GM18507 (cell line): ENCODE measurements around the gene SAMD14.

Experiments
- DNase-seq: peaks from one replicate; pipeline ENCODE4 v3.0.0; 2011; ENCODE audit warnings: low read depth; ENCODE audit not compliant: insufficient read length; ENCODE audit errors: extremely low spot score
- FAIRE-seq: peaks from 2 replicates; lab custom pipeline; 2011; peaks lifted over from hg19 to GRCh38; lab: Jason Lieb, UNC

SAMD14 gene

DNA sequence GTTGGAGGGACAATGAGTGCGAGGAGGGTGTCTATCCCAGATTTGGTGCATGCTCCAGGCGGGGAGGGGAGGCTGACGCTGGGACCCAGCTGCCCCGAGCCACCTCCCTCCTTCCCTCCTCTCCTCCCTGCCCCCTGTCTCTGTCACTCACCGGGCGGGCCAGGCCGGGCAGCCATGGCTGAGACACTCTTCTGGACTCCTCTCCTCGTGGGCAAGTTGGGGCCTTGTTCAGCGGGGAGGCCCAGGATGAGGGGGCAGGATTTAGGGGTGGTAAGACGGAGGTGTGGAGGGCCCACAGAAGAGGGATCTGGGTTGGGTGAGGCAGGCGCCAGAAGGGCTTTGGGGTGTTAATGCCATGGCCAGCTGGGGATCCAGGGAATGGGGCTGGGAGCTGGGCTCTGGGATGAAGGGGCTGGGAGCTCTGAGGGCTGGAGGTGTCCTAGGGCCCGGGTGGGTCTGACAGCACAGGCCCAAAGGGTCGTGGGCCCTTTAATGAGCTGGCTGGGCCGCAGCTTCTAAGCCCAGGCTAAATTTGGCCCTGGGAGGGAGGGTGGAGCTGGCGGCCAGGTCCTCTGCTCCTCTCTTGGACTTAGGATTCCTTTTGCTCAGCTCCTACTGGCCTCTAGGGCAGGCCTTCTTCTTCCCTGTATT is 36.0 kb upstream of the SAMD14 start, which contains the start of gene SGCA:
SGCA (plus strand) TSS at position 139 of the 651 bp plus-strand sequence; CDS start at position 175, 36 bp downstream.
- DNase-seq = no peak

DNA sequence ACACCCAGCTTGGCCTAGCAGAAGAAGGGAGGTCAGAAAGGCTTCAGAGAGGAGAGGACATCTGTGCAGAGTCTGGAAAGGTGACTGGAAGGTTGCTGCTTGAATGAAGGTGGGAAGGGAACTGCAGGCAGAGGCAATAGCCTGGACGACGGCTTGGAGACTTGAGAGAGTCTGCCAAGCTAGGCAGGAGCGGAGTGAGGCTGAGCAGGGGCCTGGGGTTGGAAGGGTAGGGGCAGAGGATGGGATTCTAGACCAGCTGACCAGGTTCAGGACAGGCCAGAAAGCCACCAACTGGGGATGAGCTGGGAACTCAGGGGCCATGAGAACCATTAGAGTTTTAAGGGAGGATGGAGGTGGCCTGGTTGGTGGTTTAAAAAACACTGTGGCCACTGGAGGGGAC is 35.5 kb upstream of the SAMD14 start:
- FAIRE-seq (no peak), DNase-seq (no peak)

More for the DNA sequence above, 36.0 kb upstream of the SAMD14 start, which contains the start of gene SGCA:
- FAIRE-seq = no peak

DNA sequence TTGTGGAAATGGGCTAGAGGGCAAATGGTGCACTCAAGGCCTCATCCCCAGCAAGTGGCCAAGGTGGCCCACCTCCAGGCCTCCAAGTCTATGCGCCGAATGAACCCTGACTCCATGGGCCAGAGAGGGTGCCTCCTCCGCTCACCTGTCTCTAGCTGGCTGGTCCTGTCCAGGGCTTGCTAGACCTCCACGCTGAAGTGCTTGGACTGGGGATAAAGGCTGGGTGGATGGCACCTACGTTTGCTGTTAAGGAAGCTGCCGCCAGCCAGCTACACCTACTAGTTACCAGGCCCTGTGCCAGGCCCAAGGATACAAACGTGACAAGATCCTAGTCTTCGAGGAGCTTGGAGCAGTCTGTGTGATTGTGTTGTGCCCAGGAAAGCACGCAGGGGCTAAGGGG is 35.1 kb upstream of the SAMD14 start:
- no peak for FAIRE-seq
- no peak for DNase-seq

DNA sequence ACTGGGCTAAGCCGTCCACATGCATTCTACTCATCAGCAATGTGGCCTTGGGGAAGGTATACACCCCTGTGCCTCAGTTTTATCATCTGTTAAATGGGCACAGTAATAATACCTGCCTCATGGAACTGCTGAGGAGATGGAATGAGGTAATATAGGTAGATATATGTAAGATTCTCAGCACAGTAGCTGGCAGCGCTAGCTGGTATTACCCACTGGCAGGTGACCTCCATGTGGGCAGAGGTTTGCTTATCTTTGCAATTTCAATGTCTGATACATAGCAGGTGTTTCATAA is 34.7 kb upstream of the SAMD14 start:
- no peak for FAIRE-seq
- DNase-seq = no peak

DNA sequence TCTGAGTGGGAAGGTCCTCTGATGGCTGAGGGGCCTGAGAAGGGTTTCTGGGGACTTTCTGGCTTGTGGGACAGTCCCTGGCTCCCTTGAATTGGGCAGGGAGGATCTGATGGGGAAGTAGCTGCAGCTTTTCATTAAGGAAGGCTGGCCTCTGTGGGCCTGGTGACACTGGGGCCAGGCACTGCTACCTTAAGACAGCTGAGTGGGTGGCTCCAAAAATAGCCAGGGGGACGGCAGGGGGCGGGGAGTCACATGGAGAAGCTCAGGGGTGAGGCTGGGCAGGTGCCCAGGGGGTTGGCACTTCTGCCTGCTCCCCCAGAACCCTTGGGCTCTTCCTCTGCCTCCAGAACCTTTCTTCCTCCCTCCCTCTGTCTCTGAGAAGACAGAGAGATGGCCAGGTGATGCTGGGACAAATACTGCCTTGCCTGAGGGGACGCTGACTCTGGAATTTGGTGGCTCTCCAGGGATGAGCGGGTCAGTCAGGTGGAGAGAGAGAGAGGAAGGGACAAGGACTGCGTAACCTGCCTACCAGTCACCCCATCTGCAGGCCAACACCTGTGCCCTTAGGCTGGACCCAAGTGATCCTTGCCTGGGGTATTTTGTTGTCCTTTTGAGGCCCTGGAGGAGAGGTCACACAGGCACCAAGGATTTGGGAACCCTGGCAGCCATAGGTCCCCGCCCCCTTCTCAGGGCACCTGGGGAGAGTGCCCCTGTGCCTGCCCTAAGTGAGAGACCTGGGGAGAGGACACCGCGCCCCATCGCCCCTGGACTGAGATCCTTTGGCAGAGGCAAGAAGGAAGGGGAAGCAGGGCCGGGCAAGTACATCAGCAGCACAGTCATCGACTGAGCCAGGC is 34.1 kb upstream of the SAMD14 start:
- no peak for DNase-seq
- FAIRE-seq = peak; percentile 61

DNA sequence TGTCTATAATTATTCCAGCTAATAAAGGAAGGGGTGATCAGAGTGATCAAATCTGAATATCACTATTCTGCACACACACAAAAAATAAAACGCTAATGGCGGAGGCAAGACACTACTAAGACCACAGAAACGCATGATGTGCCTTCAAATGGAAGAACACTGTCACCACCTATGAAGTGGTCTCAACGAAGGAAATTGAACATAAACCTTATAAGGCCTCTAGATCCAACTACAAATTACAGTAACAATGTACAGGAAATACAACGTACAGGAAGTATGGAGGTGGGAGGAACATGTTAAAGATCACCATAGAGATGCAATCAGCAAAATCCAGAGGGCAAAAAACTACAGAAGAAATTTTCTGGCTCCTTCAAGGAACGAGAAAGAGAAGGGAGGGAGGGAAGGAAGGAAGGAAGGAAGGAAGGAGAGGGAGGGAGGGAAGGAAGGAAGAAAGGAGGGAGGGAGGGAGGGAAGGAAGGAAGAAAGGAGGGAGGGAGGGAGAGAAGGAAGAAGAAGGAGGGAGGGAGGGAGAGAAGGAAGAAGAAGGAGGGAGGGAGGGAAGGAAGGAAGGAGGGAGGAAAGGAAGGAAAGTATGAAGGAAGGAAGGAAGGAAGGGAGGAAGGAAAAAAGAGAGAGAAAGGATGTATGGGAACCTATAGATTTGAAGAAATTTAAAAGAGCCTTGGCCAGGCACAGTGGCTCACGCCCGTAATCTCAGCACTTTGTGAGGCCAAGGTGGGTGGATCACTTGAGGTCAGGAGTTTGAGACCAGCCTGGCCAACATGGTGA is 32.7 kb upstream of the SAMD14 start:
- FAIRE-seq = no peak
- DNase-seq = no peak

DNA sequence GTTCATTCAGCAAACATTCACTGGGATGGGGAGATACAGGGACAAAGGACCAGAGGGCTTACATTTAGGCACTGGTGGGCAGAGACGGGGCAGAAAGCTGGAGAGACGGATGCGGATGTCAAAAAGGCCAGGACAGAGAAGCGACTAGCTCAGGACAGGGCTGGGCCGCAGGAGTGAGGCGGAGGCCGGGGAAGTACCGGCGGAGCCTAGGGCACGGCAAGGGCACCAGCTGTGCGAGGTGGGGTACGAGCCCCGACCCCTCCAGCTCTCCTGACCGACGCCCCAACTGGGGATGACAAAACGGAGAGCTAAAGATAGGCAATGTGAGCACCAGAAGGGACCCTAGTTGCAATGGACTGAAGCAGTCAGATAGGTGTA is 31.9 kb upstream of the SAMD14 start:
- no peak for FAIRE-seq
- DNase-seq = no peak

DNA sequence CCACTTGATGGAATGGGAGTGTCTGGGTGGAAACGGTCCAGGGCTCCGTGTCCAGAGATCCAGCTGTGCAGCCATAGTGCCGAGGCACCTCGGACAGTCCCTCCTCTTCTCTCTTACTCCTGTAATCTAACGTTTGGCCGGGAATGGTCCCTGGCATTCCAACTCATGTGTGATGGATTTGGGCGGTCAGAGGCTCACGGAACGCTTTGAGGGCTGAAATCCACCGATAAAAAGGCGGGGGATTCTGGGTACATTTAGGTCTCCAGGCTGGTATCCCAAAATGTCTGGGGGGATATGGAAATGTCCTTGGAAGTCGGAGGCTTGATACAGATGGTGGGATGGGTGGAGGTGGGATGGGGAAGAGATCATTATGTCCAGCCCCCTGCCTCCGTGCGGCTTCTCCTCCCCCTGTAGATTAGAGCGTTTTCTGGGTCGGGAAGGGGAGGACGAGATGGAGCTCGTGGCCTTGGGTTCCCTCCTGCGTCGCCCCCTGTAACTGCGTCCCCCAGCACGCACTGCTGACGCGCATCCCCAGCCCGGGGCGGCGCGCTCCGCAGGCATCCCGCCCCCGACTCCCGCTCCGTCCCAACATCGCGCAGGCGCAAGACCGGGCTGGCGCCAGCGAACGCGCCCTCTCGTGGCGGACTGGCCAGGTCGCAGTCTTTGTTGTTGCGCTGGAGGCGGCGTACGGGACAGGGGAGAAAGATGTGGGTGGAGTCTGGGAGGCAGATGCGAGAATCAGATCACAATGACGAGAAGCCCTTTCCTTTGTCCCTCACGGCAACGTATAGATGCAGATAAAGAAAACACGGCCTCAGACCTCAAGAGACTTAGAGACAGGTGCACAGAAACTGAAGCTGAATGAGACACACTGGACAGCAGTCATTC is 31.3 kb upstream of the SAMD14 start:
- DNase-seq = peak; percentile 98
- FAIRE-seq = peak; percentile 92

DNA sequence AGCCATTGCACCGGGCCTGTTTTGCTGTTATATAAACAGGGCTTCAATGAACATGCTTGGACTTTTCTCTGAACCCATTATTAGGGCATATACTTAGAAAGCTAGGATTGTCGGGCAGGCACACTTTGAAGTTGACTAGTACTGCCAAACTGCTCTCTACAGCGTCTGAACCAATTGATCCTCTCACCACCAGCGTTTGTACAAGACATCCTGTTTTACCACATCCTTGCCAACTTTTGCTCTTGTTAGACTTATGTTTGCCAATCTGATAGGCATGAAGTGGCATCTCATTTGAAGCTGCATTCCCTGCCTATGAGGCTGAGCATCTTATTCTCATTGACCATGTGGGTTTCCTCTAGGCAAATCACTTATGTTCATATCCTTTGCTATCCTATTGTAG is 27.9 kb upstream of the SAMD14 start:
- DNase-seq = no peak
- FAIRE-seq = no peak

DNA sequence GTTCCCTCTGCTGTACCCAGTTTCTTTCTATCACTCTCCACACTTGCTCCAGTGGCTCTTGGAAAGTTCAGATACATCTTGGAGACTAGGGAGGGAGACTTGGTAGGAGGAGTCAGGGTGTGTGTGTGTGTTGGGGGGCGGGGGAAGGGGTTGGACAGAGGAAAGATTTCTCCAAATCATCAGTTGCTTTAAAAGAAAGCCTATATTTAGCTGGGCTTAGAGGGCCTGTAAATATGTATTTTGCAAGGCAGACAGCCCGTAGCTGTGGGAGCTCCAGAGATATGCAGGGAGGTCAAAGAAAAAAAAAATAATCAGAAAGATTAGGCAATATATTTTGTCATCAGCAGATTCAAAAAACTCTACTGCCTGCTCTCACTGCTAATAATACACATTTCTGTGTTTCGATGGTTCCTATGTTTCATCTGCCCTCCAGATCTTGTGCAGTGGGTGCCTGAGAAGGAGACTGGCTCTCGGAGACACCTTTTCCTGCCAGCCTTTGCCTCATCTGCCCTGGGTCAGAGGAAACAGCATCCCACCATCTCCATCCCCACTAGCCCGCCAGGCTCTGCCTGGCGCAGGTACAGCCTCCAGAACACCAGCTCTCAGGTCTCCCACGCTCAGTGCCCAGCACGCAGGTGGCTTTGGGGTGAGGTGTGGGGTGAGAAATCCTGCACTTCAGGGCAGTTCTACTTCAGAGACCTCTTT is 25.3 kb upstream of the SAMD14 start:
- DNase-seq (no peak), FAIRE-seq (no peak)

DNA sequence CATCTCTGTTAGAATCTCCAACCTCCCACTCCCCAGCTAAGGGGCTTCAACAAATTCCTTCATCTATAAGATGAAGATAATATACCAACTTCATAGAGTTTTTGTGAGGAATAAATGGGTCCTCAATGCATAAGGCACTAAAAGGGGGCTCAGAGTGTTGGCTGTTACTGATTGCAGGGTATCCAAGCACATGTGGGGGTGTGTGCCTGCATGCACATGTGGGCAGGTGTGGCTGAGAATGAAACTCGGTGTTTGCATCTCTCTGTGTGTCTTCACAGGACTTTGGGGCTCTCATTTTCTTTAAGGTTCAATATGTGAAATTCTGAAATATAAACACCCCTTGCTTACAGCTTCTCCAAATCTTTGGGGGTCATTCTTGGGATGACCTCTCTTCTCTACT is 24.6 kb upstream of the SAMD14 start:
- peak; percentile 81 for FAIRE-seq
- DNase-seq = no peak

DNA sequence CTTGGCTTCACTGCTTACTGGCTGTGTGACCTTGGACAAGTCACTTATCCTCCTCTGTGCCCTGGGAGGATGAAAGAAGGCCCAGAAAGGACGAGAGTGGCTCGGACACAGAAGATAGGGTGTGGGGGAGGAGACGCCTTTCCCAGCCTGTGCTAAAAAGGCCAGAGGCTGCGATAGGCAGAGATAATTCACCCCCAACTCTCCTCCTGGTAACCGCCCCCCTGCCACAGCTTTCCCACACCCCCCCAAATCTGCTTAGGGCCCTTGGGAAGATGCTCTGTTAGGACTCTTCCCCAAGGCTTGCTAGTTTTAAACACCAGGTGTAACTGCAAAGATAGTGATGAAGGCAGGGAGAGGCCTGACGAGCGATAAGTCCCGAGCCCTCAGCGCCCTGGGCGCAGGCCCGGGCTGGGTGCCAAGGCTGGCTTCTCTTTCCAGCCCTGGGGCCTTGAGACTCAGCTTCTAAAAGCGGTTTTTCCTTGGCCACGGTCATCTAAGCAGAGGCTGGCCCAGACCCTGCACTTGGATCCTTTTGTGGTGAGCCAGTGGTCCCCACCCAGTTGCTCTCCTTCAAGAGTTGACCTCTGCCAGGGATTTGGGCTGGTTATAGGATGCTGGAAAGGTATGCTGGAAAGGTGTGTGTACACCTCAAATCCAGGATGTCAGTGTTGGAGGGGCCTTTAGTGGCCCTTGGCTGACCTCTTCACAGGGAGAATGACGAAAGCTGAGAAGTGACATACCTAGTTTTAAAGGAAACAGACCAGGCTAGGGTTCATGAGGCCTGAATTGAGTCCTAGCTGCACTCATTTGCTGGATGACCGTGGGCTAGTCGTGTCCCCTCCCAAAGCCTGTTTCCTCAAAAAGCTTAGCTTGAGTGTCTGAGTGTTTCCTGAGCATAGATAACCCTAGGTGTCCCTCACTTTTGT is 24.0 kb upstream of the SAMD14 start:
- no peak for FAIRE-seq
- DNase-seq = no peak

DNA sequence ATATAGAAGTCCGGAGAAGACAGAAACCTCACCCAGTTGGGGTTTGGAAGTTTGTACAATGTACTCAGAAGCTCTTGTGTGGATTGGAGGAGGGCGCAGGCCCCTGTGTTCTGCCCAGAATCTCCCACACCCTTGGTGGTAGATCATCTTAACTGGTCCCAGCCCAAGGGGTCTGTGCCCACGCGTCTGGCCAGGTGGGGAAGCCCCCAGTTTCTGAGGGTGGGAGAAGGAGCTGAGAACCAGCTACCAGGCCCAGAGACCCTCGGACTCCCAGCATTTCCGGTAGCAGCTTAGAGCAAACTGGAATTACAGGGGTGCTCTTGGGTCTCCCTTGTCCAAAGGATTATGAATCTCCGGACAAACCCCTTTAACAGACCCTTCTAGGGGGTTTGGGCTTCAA is 22.8 kb upstream of the SAMD14 start:
- DNase-seq (no peak), FAIRE-seq (no peak)

DNA sequence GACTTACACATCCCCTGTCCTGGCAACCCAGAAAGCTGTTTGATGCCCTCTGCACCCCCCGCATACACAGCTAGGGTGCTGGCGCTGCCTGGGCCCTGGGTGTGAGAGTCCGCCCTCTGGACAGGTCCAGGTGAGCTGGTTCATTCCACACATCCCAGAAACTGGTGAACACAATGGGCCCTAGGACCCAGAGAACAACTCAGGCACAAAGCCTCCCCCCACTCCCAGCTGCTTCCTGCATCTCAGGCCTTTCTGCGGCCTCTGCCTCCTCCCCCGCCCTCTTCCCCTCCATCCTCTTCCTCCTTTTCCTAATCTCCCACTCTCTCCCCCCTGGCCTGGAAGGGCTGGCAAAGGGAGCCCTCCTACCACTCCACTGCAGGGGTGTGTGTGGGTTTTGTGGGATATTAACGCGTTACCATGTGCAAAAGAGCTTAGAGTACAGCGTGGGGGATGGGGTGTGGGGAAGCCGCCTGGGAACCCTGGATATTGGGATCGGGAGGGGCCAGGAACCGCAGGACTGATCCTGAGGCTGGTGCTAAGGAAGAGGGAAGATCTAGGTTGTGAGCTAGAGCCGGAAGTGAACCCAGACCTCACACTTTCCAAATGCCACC is 22.1 kb upstream of the SAMD14 start:
- FAIRE-seq (peak; percentile 91), DNase-seq (no peak)

DNA sequence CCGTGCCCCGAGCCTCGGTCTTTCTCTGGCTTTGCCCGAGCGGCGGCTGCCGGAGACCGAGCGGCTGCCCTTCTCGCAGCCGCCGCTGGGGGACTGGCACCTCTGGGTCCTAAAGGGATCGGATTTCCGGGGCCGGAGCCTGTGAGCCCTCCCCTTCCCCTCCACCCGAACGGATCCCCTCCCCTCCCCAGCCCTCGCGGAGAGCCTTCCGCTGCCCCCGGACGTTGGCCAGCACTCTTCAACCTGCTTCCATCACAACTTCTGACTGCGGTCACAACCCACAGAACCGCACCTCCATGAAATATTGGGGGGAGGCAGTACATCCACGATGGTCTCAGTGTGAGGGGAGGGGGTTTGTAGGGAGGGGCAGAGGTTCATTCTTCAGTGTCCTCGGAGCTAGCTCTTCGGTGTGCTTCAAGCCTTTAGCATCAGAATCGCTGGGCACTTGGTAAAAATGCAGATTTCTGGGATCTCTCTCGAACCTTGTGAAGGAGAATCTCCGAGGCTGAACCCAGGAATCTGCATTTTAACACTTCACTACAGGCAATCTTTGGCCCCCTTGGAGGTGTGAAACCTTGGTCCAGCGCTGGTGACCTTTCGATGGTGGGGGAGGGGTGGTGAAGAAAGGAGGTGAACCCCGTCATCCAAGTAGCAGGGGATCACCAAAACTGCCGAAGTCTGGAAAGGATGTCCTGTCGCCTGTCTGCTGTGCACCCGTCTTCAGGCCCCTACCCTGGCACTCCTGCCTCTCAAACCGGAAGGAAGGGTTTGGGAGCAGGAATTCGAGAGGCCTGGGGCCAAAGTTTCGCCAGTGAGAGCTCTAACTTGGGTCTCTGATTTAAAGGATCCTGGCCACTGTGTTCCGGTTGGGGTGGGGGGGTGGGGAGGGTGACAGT is 21.3 kb upstream of the SAMD14 start:
- DNase-seq (no peak), FAIRE-seq (peak; percentile 84)

DNA sequence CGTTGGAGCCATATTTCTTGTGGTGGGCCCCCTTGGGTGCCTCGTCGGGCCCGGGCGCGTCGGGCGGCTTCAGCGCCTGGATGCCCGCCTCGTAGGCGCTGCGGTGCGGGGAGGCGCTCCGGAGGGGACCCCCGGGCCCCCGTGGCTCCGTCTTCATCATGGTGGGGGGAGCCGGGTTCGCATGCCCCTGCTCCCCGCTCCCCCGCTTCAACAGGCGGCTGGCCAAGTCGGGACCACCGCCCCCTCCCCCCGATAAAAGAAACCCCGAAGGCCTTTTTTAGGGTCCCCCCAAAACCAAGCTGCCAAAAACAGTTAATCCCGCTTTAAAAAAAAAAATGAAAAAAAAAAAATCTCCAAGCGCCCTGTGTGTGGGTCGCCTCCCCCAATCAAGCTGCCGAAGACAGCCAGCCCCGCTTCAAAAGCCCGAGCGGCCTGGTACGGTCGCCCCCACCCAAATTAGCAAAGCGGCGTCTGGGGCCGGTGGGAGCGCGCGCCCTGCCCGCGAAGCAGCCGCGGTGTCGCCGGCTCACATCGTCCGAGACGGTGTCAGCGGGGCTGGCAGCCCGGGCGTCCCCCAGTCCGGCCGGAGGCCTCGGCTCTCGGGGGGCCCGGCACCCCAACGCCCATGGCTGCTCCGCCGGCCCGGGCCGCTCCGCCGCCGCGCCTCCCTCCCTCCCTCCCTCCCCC is 20.5 kb upstream of the SAMD14 start, which contains the start of gene PPP1R9B:
PPP1R9B (minus strand) TSS at position 324 of the 687 bp plus-strand sequence; CDS start at position 160, 164 bp downstream.
- no peak for FAIRE-seq
- no peak for DNase-seq
